SK-N-SH treated with all-trans-retinoic acid at 6 μM for 48 hours (cell line): ENCODE data around the gene PUM1.
"Not testable (repeated sequence)": the region's sequence is repeated elsewhere in the genome, so short reads cannot be mapped to it uniquely, and the experiment has no call there.

ENCODE experiments used
- ARNTL ChIP-seq: fragments of 450-650 bp; formaldehyde crosslinking; IDR thresholded peaks from 2 replicates; pipeline ENCODE4 v1.5.0; 2020; ENCODE audit warnings: low read depth, mild to moderate bottlenecking, moderate library complexity, borderline replicate concordance
- ISL1 ChIP-seq: fragments of 250-450 bp; sonication (Bioruptor Pico); IDR thresholded peaks from 2 replicates; pipeline ENCODE4 v2.1.2; 2022; ENCODE audit warnings: mild to moderate bottlenecking, moderate library complexity
- ZFP3 ChIP-seq: fragments of 250-450 bp; sonication (Bioruptor Pico); IDR thresholded peaks from 2 replicates; pipeline ENCODE4 v1.5.0; 2020; ENCODE audit warnings: mild to moderate bottlenecking, moderate library complexity
- ZFP30 ChIP-seq: fragments of 450-650 bp; formaldehyde crosslinking; IDR thresholded peaks from 2 replicates; pipeline ENCODE4 v1.5.0; 2022; ENCODE audit warnings: mild to moderate bottlenecking, moderate library complexity
- ZNF8 ChIP-seq: fragments of 450-650 bp; formaldehyde crosslinking; IDR thresholded peaks from 2 replicates; pipeline ENCODE4 v1.5.0; 2020; ENCODE audit warnings: mild to moderate bottlenecking, moderate library complexity

- TF ChIP-seq ZFP30, ARNTL, ZNF8, ISL1, ZFP3 (CRISPR knock-in tag): not testable (repeated sequence)
These were observed 129.8 kb downstream of the PUM1 start for GRCh38 chr1:30935758-30936157.
